Panc1 (cell line): Measurements from ENCODE around the gene AKAP7.
"Not testable (repeated sequence)": the region's sequence is repeated elsewhere in the genome, so short reads cannot be mapped to it uniquely, and the experiment has no call there.

Experiments
- CTCF ChIP-seq: fragments of 450-650 bp; IDR thresholded peaks from 2 replicates; pipeline ENCODE4 v1.5.1; 2017; ENCODE audit warnings: mild to moderate bottlenecking
- POLR2AphosphoS5 ChIP-seq: IDR thresholded peaks from 2 replicates; pipeline ENCODE4 v1.6.1; 2012; ENCODE audit warnings: mild to moderate bottlenecking, low read depth, low read length, moderate library complexity
- REST ChIP-seq, 2 experiments: IDR thresholded peaks; 2 replicates each; pipeline ENCODE4 v1.6.1; 2011 to 2012; ENCODE audit warnings: low read depth in 2 of 2, control low read depth in 1 of 2, low read length in 1 of 2, mild to moderate bottlenecking in 1 of 2, moderate library complexity in 1 of 2; ENCODE audit not compliant: insufficient read depth in 1 of 2
- SIN3A ChIP-seq: IDR thresholded peaks from 2 replicates; pipeline ENCODE4 v1.6.1; 2012; ENCODE audit warnings: low read depth, mild to moderate bottlenecking, low read length, moderate library complexity, borderline replicate concordance; ENCODE audit not compliant: insufficient read depth

GRCh38 chr6:131090339-131090738 lies 44.9 kb upstream of the AKAP7 start:
- TF ChIP-seq CTCF; REST (IDR thresholded peaks at IDR 0.05; ENCODE audit: insufficient read depth in 1 of 2, low read depth in 2 of 2, low read length in 1 of 2); POLR2AphosphoS5; SIN3A: not testable (repeated sequence)
